Inflammatory macrophage treated with lipopolysaccharide for 1 hour (primary cell): ENCODE data around the gene CCDC148.

ENCODE experiments used
- DNase-seq, 2 donors: peaks; one replicate each; pipeline ENCODE4 v3.0.0-alpha.2; 2020 to 2022

Gene CCDC148

DNA sequence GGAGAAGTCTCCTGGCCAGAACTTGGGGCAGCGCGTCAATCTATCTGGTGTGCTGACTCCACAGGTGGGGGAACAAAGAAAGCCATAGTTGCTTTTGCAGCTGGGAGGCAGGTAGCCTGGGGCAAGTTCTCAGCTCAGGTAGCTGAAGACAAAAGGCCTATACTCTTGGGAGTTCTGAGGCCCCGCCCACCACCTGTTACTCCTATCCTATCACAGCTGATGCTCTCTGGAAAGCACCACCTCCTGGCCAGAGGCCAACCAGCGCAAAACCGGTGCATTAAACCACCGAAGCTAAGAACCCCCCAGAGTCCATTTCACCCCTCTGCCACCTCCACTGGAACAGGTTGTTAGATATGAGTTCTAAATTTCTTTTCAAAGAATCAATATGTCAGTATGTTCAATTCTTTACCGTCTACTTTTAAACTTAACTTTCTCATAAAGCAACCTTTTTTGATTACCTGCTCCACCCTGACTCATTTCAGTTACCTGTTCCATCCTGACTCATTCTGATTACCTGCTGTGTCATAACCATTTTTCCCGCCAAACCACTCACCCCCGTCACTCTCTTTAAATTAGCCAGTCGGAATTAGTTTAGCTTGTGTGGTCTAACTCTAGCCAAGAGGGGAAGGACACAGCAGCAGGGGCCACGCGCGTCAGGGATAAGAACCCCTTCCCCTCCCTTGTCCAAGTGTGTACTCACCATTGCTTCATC, 311.5 kb downstream of the CCDC148 start:
- no peak for DNase-seq

DNA sequence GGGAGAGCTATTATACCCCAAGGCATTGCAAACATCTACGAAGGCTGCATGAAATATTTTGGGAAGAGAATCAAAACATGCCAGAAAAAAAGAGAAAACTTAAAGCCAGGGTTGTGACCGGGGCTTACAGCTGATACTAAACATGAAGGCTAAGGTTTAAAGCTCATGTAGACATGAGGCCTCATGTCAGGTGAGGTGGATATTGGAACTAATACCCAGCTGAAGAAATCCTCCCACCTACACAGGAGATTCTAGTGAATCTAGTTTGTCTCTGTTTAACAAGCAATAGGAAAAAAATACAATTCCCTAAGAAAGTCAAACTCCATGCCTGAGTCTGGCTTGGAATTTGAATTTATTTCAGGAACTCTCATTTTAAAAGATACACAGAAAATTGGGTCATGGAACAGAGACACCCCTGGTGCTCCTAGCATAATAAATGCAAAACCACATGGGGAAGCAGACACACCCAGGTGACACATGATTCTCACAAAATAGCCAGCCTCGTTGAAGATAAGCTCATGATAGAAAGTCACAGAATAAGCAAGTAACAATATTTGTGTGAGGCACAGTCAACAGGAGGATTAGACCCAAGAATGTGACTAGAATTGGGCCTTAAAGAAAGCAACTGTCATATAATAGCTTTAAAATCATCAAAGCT, 312.7 kb downstream of the CCDC148 start:
- DNase-seq, result no peak

DNA sequence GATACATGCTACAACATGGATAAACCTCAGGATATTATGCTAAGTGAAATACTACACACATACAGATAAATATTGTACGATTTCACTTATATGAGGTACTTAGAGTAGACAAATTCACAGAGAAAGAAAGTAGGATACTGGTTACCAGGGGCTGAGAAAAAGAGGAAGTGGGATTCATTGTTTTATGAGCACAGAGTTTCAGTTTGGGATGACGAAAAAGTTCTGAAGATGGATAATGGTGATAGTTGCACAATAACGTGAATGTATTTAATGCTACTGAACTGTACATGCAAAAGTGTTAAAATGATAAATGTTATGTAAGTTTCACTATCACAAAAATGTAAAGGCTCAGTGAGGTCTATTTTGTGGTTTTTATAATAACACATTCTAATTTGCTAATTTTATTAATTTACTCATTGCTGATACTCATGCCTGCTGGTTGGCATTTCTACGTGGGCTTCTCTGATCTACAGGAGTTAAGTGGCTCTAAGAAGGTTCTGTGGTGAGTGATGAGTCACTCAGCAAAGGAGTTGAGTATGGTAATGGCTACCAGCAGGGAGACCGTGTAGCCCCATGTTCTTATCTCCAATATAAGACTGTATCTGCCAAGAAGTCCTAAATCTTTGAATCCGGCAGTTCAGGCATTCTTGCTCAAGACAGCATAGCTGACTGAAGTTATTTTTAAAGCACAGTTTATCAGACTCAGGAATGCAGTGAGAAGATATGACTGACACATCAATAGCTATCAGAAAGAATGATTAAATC, 313.8 kb downstream of the CCDC148 start:
- peak; percentile 50 to 64 for DNase-seq

DNA sequence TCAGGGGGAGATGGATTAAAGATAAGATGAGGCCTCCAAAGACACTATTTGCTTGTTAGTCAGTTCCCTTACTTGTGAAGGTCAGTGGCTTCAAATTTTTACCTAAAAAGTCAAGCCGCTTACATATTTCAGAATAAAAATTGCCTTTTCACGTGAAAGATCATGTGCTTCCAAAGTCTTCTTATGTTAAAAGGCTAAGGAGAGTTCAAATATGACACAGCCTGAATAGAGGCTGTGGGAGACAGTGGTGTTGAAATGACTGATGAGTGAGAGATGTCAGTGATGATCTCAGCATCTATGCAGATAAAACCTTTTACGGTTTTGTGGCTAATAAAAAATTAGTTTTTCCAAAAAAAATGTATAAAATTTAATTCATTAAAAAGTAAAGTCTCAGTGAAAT, 314.4 kb downstream of the CCDC148 start:
- DNase-seq, result peak; percentile 2 to 23

DNA sequence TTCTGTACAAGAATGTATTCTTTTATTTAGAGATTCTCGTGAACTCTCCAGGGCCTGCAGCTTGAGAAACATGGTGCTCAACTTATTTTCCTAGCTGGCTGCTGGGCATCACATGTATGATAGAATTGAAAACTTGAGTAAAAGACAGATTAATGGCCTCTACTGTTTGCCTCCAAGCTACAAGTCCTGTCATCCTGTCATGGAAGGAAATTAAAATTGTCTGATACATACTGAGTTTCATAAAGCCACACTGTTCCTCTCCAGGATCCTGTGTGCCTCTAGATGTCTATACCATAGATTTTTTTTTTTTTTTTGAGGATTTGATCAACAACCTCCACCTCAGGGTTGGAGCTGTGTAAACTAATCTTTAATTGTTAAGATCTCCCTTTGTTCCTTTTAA, 316.4 kb downstream of the CCDC148 start:
- DNase-seq, result no peak

DNA sequence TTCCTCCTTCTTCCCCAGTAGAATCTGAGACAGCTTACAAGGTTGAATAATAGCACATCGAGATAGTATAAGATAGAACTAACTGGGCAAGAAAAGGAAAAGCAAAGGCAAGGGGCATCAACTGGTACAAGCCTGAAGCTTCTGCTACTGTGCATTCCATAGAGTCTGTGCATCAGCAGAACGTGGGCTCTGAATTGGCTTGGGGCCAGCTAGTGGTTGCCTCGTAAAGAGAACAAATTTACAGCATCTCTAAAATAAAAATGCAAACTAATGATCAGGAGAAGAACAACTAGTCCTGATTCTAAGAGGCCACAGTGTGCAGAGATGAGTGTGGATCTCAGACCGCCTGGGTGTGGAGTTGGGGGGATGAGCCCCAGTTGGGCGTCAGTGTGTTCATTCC, 318.3 kb downstream of the CCDC148 start:
- no peak for DNase-seq

DNA sequence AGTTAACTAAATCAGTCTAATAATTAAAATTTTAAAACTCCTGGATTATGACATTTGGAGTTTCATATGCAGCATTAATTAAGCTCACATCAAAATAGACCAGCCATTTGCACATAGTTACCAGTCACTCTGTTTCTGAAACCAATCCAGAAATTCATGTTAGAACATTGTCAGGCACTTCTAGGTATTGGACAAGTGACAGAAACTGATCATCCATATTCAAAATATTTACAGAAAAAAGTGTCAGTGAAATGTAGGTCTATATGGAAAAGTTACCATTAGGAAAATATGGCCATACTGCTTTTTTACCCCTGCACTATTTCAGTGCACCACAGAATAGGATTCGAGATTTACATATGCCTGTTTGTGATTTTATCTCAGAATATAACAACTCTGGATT, 321.5 kb downstream of the CCDC148 start:
- DNase-seq, result no peak

DNA sequence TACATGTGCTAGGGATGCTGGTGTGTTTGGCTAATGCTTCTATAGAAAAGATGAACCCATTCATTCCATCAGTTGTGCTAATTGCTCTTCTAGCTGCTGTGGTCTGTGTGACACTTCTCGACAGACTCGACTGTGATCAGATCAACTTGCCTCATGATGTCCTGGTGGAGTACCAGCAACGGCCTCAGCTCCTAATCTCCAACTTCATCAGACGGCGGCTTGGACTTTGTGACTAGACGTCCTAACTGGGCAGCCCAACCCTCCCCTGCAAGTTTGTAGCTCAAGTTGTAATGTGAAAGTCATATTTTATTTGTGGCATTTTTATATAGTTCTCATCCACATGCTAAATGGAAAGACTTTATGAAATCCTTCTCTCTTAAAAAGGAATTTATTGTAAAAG, 321.9 kb downstream of the CCDC148 start:
- no peak for DNase-seq

DNA sequence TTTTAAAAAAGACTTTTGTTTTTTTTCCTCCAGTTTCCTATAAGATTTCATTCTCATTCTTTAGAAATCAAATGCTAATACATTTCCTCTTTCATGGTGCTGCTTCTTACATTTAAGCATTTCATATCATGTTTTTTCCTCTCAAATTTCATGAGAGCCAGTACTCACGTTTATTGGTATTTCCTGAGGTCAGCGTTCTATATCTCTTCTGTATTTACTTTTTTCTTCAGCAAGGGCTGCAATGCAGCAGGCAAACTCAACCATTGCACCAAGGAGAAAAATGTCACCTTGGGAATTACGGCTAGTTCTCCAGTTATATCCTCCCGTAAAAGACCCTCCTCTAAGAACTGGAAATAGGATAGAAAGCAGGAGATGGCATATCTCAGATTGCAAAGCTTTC, 322.5 kb downstream of the CCDC148 start:
- no peak for DNase-seq

DNA sequence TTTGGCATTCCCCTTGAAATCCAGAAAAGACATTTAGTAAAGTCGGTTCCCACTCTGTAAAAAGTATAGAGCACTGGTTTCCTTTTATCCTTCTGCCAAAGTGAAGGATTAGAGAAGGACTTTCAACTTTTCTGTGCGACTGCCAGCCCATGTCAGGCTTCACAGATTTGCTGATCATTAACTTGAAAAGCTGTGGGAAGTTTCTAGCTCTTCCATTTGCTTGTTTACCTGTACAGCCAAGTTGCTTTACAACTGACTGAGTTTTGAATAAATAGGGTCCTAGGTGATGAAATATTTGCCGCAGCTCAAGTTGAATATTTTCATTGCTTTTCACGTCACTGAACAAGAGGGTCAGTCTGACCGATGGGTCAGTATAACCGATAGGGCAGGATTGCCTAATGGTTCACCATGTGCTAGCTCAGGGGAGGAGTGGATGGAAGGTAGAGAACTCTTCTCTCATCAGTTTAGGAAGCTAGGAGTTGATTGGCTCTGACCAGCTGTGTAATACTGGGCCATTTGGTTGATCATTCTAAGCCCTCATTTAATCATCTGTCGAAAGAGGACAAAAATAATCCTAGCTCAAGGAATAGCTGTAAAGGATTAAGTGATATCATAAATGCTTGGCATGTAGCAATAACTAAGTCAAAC, 324.5 kb downstream of the CCDC148 start:
- no peak for DNase-seq

DNA sequence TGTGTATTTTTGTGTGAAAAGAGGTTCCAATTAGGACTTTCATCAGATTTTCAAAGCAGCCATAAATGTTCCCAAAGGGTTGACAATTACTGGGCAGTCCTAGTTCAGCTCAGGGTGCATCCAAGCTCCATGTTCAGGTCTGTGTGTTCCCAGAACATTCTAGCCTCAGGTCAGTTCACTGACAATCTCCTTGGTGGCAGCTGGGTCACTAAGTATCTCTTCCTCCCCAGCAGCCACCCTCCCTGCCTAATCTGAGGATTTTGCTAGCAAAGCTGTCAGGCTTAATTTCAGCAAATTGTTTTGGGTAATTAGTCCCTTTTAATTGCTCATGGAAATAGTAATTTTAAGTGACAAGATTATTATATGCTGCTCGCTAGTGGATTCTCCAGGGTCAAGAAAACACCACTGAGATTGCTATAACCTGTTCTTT, 325.1 kb downstream of the CCDC148 start:
- no peak for DNase-seq

DNA sequence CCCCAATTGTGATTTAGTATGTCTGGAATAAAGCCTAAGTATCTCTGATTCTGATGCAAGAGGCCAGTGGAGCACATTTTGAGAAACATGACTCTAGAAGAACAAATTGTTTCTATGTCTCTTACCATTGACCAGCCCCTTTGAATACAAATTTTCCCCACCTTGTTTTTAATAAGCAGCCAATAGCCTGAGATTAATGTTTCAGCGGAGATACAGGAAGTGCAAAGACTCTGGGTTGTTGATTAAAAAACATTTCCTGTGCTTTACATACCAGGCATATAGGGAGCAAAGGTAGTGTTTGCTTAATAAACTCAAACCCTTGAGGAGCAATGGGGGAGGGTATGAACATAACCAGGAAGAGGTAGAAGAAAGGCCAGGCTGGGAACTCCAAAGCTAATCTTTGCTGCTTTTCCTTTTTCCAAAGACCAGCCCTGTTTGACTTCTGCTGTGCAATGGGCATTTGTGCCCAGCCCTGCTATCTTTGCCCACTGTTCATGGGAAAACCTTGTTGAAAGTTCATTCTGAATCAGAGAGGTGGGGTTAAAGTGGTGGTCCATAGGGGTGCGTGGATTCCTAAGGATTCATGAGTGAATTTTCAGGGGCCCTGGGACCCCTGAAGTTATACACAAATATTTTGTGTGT, 325.6 kb downstream of the CCDC148 start:
- no peak for DNase-seq

DNA sequence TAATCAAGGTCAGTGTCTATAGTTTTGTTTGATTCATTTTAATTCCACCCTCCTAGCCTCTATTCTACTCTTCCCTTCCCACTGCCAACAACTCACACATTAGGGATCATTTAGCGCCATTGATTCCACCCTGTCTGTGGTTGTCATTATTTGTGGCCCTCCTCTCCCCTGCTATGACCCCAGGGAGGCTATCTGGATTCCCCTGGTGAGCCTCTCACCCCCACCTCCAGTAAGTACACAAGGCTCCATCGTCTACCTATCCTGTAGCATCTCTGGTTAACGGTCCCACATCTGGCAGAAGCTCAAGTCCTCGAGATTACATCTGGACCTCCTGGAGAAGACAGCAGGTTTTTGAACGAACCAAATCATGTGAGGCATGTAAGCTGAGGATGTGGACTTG, 327.5 kb downstream of the CCDC148 start:
- DNase-seq, result no peak

DNA sequence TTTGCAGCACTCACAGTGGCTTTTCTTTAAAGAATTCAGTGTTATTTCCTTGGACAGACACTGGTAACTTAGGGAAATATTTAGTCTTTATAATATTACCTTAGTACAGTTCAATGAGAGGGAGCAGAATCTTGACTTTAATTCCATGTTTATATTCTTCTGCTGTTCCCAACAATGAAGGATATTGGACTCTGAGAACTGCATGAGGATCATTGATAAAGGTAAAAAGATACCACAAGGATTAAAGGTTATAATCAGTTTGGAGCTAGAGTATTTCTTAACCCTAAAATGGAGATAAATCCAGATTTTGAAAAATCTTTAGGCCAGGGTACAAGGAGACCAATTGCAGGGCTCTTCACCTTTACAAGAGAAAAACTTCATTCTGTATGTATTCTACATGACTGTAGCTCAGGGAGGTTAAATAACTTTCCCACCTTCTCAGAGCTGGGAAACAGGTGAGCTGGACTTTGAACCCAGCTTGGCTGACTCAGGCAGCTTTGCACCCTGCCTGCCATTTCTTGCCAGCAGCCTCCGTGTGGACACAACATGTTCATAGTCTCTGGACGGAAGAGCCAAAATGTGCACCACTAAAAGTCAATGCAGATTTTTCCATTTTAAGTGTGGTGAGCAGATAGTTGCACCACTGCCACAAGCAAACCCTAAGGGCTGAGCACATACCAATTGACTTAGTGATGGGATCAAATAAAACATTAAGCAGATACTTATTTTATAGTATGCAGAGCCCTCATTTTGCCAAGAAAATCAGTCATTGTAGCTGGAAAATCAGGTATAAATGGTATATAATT, 328.2 kb downstream of the CCDC148 start:
- no peak for DNase-seq

DNA sequence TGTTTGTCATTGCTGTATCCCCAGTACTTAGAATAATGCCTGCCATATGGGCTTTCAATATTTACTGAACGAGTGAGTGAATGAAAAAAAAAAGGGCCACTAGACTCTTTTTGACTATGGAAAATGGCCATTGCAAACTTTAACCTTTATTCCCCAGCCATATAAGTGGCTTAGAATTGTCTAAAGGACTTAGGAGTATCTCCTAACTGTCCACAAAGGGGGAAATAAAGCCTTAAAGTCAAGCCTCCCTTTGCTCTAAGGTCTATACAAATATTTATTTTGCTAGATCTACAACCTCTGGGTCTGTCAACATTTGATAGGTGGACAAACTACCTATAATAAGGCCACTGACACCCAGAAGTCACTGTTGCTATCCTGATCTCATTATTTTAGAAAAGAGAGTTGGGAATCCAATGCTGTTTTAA, 329.2 kb downstream of the CCDC148 start:
- DNase-seq, result no peak

DNA sequence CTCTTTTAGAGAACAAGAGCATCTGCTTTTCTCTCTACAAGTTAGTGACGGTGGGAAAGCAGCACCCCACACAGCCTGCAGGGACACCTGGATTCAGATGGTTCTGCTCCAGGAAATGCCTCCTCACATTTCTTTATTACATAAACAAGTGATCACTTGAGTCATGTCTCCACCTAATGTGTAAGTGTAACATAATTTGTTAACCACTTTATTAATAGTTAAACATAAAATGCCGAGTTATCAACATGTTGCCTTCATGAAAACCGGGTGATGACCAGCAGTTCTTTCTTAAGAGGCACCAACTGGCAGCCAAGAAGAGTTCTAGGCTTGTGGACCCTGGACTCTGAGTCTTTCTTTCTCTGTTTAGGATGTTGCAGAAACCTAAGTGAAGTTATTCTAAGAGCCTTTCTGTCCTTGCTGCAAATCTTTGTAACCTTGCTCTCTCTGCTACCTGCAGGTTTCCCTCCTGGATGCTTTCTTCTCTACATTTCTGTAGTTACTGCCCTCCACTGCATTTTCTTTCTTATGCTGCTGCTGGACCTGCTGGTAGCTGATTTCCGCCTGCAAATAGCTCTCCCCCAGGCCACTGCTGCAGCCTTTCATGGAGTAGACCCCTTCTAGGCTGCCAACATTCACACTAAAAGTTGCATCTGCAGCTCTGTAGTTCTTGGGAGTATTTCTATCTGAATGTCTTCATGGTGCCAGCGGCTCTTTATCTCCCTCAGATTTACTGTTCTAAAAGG, 330.6 kb downstream of the CCDC148 start:
- DNase-seq, result no peak

DNA sequence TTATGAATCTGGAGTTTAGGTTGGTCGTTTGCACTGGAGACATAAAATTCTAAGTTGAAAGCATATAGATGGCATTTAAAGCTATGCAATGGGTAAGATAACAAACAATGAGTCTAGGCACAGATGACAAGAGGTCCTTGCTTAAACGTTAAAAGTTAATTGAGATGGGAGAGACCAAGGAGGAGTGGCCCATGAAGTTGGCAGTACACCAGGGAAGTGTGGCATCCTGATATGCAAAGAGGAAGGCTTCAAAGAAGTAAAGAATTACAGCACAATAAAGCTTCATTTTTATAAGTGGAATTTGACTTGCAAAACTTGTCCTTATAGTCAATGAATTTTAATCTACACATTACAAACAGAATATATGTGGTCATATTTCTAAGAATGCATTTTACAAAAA, 331.7 kb downstream of the CCDC148 start:
- DNase-seq, result no peak
